Endothelial cell of umbilical vein (primary cell): Measurements from ENCODE around the gene CCNT1. TPM values are rescaled to one million over a fixed set of nuclear protein-coding genes. Genes with fewer than 3 reads are reported as not detected.

Experiments
- BruUV-seq: library from RNA; stranded (reverse); fragments of 400-500 nt; replicated peaks from 2 replicates; lab custom pipeline; 2021; lab: Mats Ljungman, UMichigan
- CTCF ChIA-PET: fragments of 300-600, 350-600 bp; sonication (Branson Sonifier 250); formaldehyde crosslinking; loops from one replicate; lab custom pipeline; 2021; ENCODE audit warnings: antibody characterized with exemption, inconsistent platforms; lab: Charles Lee
- POLR2A ChIA-PET: fragments of 300-600, 350-600 bp; sonication (Branson Sonifier 250); formaldehyde crosslinking; loops from one replicate; lab custom pipeline; 2021; ENCODE audit warnings: antibody characterized with exemption, inconsistent platforms; lab: Charles Lee
- DNase-seq: peaks from one replicate; pipeline ENCODE4 v3.0.0-alpha.2; 2011; ENCODE audit warnings: low read depth, low spot score
- FAIRE-seq: peaks from 2 replicates; lab custom pipeline; 2011; peaks lifted over from hg19 to GRCh38; lab: Jason Lieb, UNC
- H2AFZ ChIP-seq: 2 replicates; pipeline ENCODE4 v1.6.0; 2012; ENCODE audit warnings: low read depth, low read length, control low read depth, inconsistent platforms
- H3K27ac ChIP-seq: 2 replicates; pipeline ENCODE4 v1.5.1; 2011; ENCODE audit warnings: low read depth, mild to moderate bottlenecking, control low read depth, low read length, moderate library complexity; ENCODE audit not compliant: insufficient read depth
- H3K27me3 ChIP-seq, 2 experiments: 2 replicates each; pipeline versions ENCODE4 v1.6.0 to v1.6.1; 2011; ENCODE audit warnings: low read length in 2 of 2, mixed read lengths in 1 of 2; ENCODE audit not compliant: control insufficient read depth in 2 of 2, insufficient read depth in 2 of 2
- H3K36me3 ChIP-seq, 2 experiments: 2 replicates in 1 of 2; 3 replicates in 1 of 2; pipeline ENCODE4 v1.5.1; 2011; ENCODE audit warnings: low read length in 2 of 2, mild to moderate bottlenecking in 1 of 2, moderate library complexity in 1 of 2; ENCODE audit not compliant: control insufficient read depth in 2 of 2, insufficient read depth in 2 of 2; ENCODE audit errors: extremely low read depth in 1 of 2
- H3K4me1 ChIP-seq: 3 replicates; pipeline ENCODE4 v1.5.1; 2011; ENCODE audit warnings: mild to moderate bottlenecking, low read length; ENCODE audit not compliant: control insufficient read depth, insufficient read depth; ENCODE audit errors: extremely low read depth
- H3K4me2 ChIP-seq: 2 replicates; pipeline ENCODE4 v1.6.1; 2011; ENCODE audit warnings: low read length, control low read depth, mixed read lengths; ENCODE audit not compliant: insufficient read depth
- H3K4me3 ChIP-seq, 3 experiments: fragments of 200-600 bp in 1 of 3; sonication (generic), shearing (Covaris generic) in 1 of 3; replicated peaks in 1 of 3; 2 replicates each; pipeline ENCODE4 v1.5.1; 2011 to 2016; ENCODE audit warnings: control low read depth in 3 of 3, low read length in 3 of 3, mild to moderate bottlenecking in 2 of 3, inconsistent platforms in 1 of 3, low read depth in 1 of 3, moderate library complexity in 1 of 3; ENCODE audit not compliant: insufficient read depth in 1 of 3
- H3K79me2 ChIP-seq: 2 replicates; pipeline ENCODE4 v1.6.0; 2012; ENCODE audit warnings: low read length, inconsistent platforms; ENCODE audit not compliant: control insufficient read depth, insufficient read depth
- H3K9ac ChIP-seq: replicated peaks from 2 replicates; pipeline ENCODE3; 2011; ENCODE audit warnings: low read length, control low read depth; ENCODE audit not compliant: insufficient read depth; ENCODE audit errors: extremely low read depth
- H3K9me1 ChIP-seq: replicated peaks from 3 replicates; pipeline ENCODE4 v1.6.0; 2011; ENCODE audit warnings: mild to moderate bottlenecking, low read length; ENCODE audit not compliant: control insufficient read depth, insufficient read depth; ENCODE audit errors: extremely low read depth
- H3K9me3 ChIP-seq: replicated peaks from 2 replicates; pipeline ENCODE4 v1.5.1; 2012; ENCODE audit warnings: low read length, inconsistent platforms; ENCODE audit not compliant: control insufficient read depth, insufficient read depth
- H4K20me1 ChIP-seq: replicated peaks from 2 replicates; pipeline ENCODE3; 2011; ENCODE audit warnings: mild to moderate bottlenecking, low read length; ENCODE audit not compliant: control insufficient read depth, insufficient read depth; ENCODE audit errors: extremely low read depth
- CTCF ChIP-seq, 2 donors: IDR thresholded peaks; 1 replicate in 1 of 2; 2 replicates in 1 of 2; pipeline ENCODE4 v1.5.1; 2011; ENCODE audit warnings: low read length in 2 of 2, mild to moderate bottlenecking in 2 of 2, moderate library complexity in 2 of 2, control low read depth in 1 of 2, inconsistent platforms in 1 of 2, low read depth in 1 of 2; ENCODE audit not compliant: insufficient read depth in 1 of 2; ENCODE audit errors: extremely low read depth in 1 of 2
- EZH2 ChIP-seq: IDR thresholded peaks from 2 replicates; pipeline ENCODE4 v1.6.1; 2012; ENCODE audit warnings: borderline replicate concordance, low read depth, mild to moderate bottlenecking, moderate library complexity, low read length, inconsistent platforms; ENCODE audit not compliant: severe bottlenecking
- FOS ChIP-seq: IDR thresholded peaks from 2 replicates; pipeline ENCODE4 v1.6.1; 2011; ENCODE audit warnings: mild to moderate bottlenecking, low read length, moderate library complexity, borderline replicate concordance; ENCODE audit not compliant: insufficient read depth
- GATA2 ChIP-seq: IDR thresholded peaks from 2 replicates; pipeline ENCODE4 v1.7.0; 2011; ENCODE audit warnings: low read depth, mild to moderate bottlenecking, moderate library complexity, mixed read lengths, low read length; ENCODE audit not compliant: insufficient read length, insufficient read depth
- JUN ChIP-seq: IDR thresholded peaks from 2 replicates; pipeline ENCODE4 v1.6.1; 2011; ENCODE audit warnings: borderline replicate concordance, low read depth; ENCODE audit not compliant: insufficient read length, insufficient read depth
- MYC ChIP-seq: IDR thresholded peaks from one replicate; pipeline ENCODE4 v1.6.1; 2011; ENCODE audit warnings: mild to moderate bottlenecking, low read depth, low read length
- POLR2A ChIP-seq: IDR thresholded peaks from 2 replicates; pipeline ENCODE4 v1.6.1; 2012; ENCODE audit warnings: low read depth, mild to moderate bottlenecking, control low read depth, low read length
- POLR2AphosphoS5 ChIP-seq: IDR thresholded peaks from 2 replicates; pipeline ENCODE4 v1.6.1; 2012; ENCODE audit warnings: low read depth, mild to moderate bottlenecking, control low read depth, low read length, moderate library complexity; ENCODE audit not compliant: insufficient read depth
- dilution Hi-C: fragments of 300-500 bp; cut with MboI; formaldehyde crosslinking; loops from one replicate; pipeline ENCODE4 v1.15.0; 2019; ENCODE audit warnings: low sequenced_read_pairs; ENCODE audit not compliant: extremely low pct_ligation_motif_present
- intact Hi-C: fragments of 100-400 bp; cut with micrococcal nuclease; formaldehyde crosslinking; loops from one replicate; pipeline ENCODE4 v1.10.0; 2022
- polyA plus RNA-seq, 4 experiments: library from polyadenylated mRNA; depleted of rRNA in 3 of 4; stranded (reverse) in 3 of 4; unstranded in 1 of 4; fragments of >200 nt; gene quantifications; 2 replicates each; pipeline versions ENCODE4 v1.2.1 to v1.2.3, GENCODE V29; 2011 to 2012; ENCODE audit warnings: missing spikeins in 1 of 4
- total RNA-seq: library from RNA; stranded (reverse); gene quantifications from 2 replicates; pipeline ENCODE4 v1.2.3, GENCODE V29; 2021
- TF ChIP-seq, protein P1 (sequence below): IDR thresholded peaks from 2 replicates; pipeline ENCODE4 v1.6.1; 2011; ENCODE audit not compliant: insufficient read depth, insufficient read length

The CCNT1 gene
- total and polyA plus RNA-seq, 2 donors (not counting 3 experiments of a cell fraction or from before 2014, with no cell fraction given): 10.6 to 33.0 TPM

- H4K20me1 ChIP-seq: peaks cover 8% of the 10 kb centered on the region
- H3K27ac ChIP-seq: no peak overlapping the region
- peaks cover 14 to 16% of the 10 kb centered on the region in 2 experiments for H3K36me3 ChIP-seq
- ChIA-PET CTCF (no interaction called here), POLR2A (interaction anchor here (2.0 kb wide), 1 partner anchor 8 kb away, joined by 8 read pairs; the partner anchor contains the start of gene KANSL2)
- no peak overlapping the region for H3K4me3 ChIP-seq
- no peaks in the 10 kb centered on the region for H3K9me1 ChIP-seq
- no peak overlapping the region for H2AFZ ChIP-seq
- H3K4me2 ChIP-seq: no peak overlapping the region
- FAIRE-seq (no peak), DNase-seq (no peak)
- intact Hi-C loops (no loop called here), dilution Hi-C loops (no loop called here)
- no peaks in the 10 kb centered on the region for H3K9me3 ChIP-seq
- no peaks in the 10 kb centered on the region for H3K27me3 ChIP-seq
- H3K79me2 ChIP-seq: peaks cover 14% of the 10 kb centered on the region
- no TSS peak for BruUV-seq
- TF ChIP-seq MYC (no peak), EZH2 (no peak), POLR2AphosphoS5 (no peak), FOS (no peak), POLR2A (no peak), GATA2 (no peak), CTCF (IDR thresholded peaks at IDR 0.05; ENCODE audit: extremely low read depth in 1 of 2, insufficient read depth in 1 of 2, low read depth in 1 of 2, low read length in 2 of 2) (no peak), JUN (no peak)
- TF ChIP-seq, protein P1, sequence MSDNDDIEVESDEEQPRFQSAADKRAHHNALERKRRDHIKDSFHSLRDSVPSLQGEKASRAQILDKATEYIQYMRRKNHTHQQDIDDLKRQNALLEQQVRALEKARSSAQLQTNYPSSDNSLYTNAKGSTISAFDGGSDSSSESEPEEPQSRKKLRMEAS: no peak
- H3K4me1 ChIP-seq: no peaks in the 10 kb centered on the region
- H3K9ac ChIP-seq: no peak overlapping the region
These were observed 26.1 kb downstream of the CCNT1 start for GRCh38 chr12:48690436-48690835.
